ENCODE data around the gene OPN1MW3. TPM values are rescaled to one million over a fixed set of nuclear protein-coding genes. Genes with fewer than 3 reads are reported as not detected.

The OPN1MW3 gene
- total RNA-seq, 1 donor from 2014 or later = not detected

- H3K4me3 Mint-ChIP-seq = no peak overlapping the region
- peaks cover 6% of the 10 kb centered on the region for H3K9me3 Mint-ChIP-seq
- DNase-seq (ENCODE audit: extremely low spot score, unreplicated experiment) = no peak
- no peaks in the 10 kb centered on the region for H3K27me3 Mint-ChIP-seq
- H3K36me3 Mint-ChIP-seq = no peaks in the 10 kb centered on the region
- TF ChIP-seq CTCF (conservative IDR thresholded peaks at IDR 0.05) = no peak
- peaks cover 15% of the 10 kb centered on the region for H3K4me1 Mint-ChIP-seq (ENCODE audit: unreplicated experiment)
- H3K27ac Mint-ChIP-seq = no peak overlapping the region
These were observed 55.8 kb downstream of the OPN1MW3 start for GRCh38 chrX:154313147-154313546.

- no peak for DNase-seq (ENCODE audit: extremely low spot score, unreplicated experiment)
- TF ChIP-seq CTCF (conservative IDR thresholded peaks at IDR 0.05) = no peak
- Mint-ChIP-seq H3K9me3 (peaks cover 6% of the 10 kb centered on the region), H3K4me3 (no peak overlapping the region), H3K36me3 (no peaks in the 10 kb centered on the region), H3K27me3 (peaks cover 5% of the 10 kb centered on the region), H3K27ac (no peak overlapping the region), H3K4me1 (ENCODE audit: unreplicated experiment) (peaks cover 14% of the 10 kb centered on the region)
These were observed 58.0 kb downstream of the OPN1MW3 start for GRCh38 chrX:154315416-154315815.

GRCh38 chrX:154317391-154317995, 60.1 kb downstream of the OPN1MW3 start:
- Mint-ChIP-seq H3K36me3 (no peaks in the 10 kb centered on the region), H3K4me1 (ENCODE audit: unreplicated experiment) (peaks cover 5% of the 10 kb centered on the region), H3K4me3 (no peak overlapping the region), H3K27ac (no peak overlapping the region), H3K9me3 (peaks cover 6% of the 10 kb centered on the region), H3K27me3 (peaks cover 7% of the 10 kb centered on the region)
- no peak for DNase-seq (ENCODE audit: extremely low spot score, unreplicated experiment)
- TF ChIP-seq CTCF (conservative IDR thresholded peaks at IDR 0.05) = peak; percentile 65

- Mint-ChIP-seq H3K4me1 (ENCODE audit: unreplicated experiment) (peaks cover 6% of the 10 kb centered on the region), H3K9me3 (peaks cover 6% of the 10 kb centered on the region), H3K27ac (no peak overlapping the region), H3K4me3 (no peak overlapping the region), H3K27me3 (peaks cover 7% of the 10 kb centered on the region), H3K36me3 (no peaks in the 10 kb centered on the region)
- no peak for DNase-seq (ENCODE audit: extremely low spot score, unreplicated experiment)
- no peak for TF ChIP-seq CTCF (conservative IDR thresholded peaks at IDR 0.05)
These were observed 63.0 kb downstream of the OPN1MW3 start for GRCh38 chrX:154320406-154320805.

Other genes starting within 250 kb of the OPN1MW3 start
- gene IRAK1, start 237.7 kb upstream of the OPN1MW3 start, total RNA-seq (ENCODE audit: low replicate concordance) = 83.8 and 86.1 TPM in 2 replicates
- 32.0 and 37.7 TPM in 2 replicates for gene MECP2, start 159.9 kb upstream of the OPN1MW3 start, total RNA-seq (ENCODE audit: low replicate concordance)
- not detected in 2 replicates for gene OPN1LW, start 113.3 kb upstream of the OPN1MW3 start, total RNA-seq (ENCODE audit: low replicate concordance)
- gene OPN1MW, start 75.0 kb upstream of the OPN1MW3 start, total RNA-seq (ENCODE audit: low replicate concordance) = not detected in 2 replicates
- not detected in 2 replicates for gene OPN1MW2, start 37.8 kb upstream of the OPN1MW3 start, total RNA-seq (ENCODE audit: low replicate concordance)
- gene TEX28, start 37.5 kb downstream of the OPN1MW3 start, total RNA-seq (ENCODE audit: low replicate concordance) = not detected in 2 replicates
- gene TKTL1, start 38.2 kb downstream of the OPN1MW3 start, total RNA-seq (ENCODE audit: low replicate concordance) = 0.56 TPM in 1 of 2 replicates, not detected in the other
- gene FLNA, start 117.1 kb downstream of the OPN1MW3 start, total RNA-seq (ENCODE audit: low replicate concordance) = 806 and 851 TPM in 2 replicates
- gene EMD, start 121.7 kb downstream of the OPN1MW3 start, total RNA-seq (ENCODE audit: low replicate concordance) = 56.7 and 62.7 TPM in 2 replicates
- gene RPL10, start 140.8 kb downstream of the OPN1MW3 start, total RNA-seq (ENCODE audit: low replicate concordance) = 2,880 and 3,042 TPM in 2 replicates
- 13.3 and 14.4 TPM in 2 replicates for gene DNASE1L1, start 151.7 kb downstream of the OPN1MW3 start, total RNA-seq (ENCODE audit: low replicate concordance)
- gene TAFAZZIN, start 154.0 kb downstream of the OPN1MW3 start, total RNA-seq (ENCODE audit: low replicate concordance) = 30.5 and 46.1 TPM in 2 replicates
- gene ATP6AP1, start 171.1 kb downstream of the OPN1MW3 start, total RNA-seq (ENCODE audit: low replicate concordance) = 105 and 159 TPM in 2 replicates
- 105 and 159 TPM in 2 replicates for gene GDI1, start 179.6 kb downstream of the OPN1MW3 start, total RNA-seq (ENCODE audit: low replicate concordance)
- gene FAM50A, start 186.6 kb downstream of the OPN1MW3 start, total RNA-seq (ENCODE audit: low replicate concordance) = 59.2 and 63.8 TPM in 2 replicates
- 62.9 and 85.1 TPM in 2 replicates for gene PLXNA3, start 200.7 kb downstream of the OPN1MW3 start, total RNA-seq (ENCODE audit: low replicate concordance)
- gene LAGE3, start 221.7 kb downstream of the OPN1MW3 start, total RNA-seq (ENCODE audit: low replicate concordance) = 12.9 and 15.9 TPM in 2 replicates
- 23.3 and 28.7 TPM in 2 replicates for gene UBL4A, start 229.0 kb downstream of the OPN1MW3 start, total RNA-seq (ENCODE audit: low replicate concordance)
- gene SLC10A3, start 233.0 kb downstream of the OPN1MW3 start, total RNA-seq (ENCODE audit: low replicate concordance) = 13.0 and 23.0 TPM in 2 replicates

All from type B pancreatic cell (in vitro differentiated cells).